OCI-LY3 (cell line): ENCODE data around the gene ZNF683.

Source experiments
- H2AFZ ChIP-seq: fragments of 200-600, 300-600 bp; shearing (Covaris generic); 2 replicates; pipeline ENCODE4 v1.6.0; 2014; ENCODE audit warnings: antibody characterized with exemption, low read depth, low read length
- H3K27ac ChIP-seq: fragments of 200-600, 300-600 bp; sonication (generic); 2 replicates; pipeline ENCODE4 v1.5.1; 2014; ENCODE audit warnings: mild to moderate bottlenecking, low read length, moderate library complexity, mixed read lengths
- H3K27me3 ChIP-seq: fragments of 200-600, 300-600 bp; sonication (generic); 2 replicates; pipeline ENCODE4 v1.6.1; 2014; ENCODE audit warnings: low read depth, low read length, mixed read lengths
- H3K36me3 ChIP-seq: fragments of 200-600, 300-600 bp; sonication (generic); replicated peaks from 2 replicates; pipeline ENCODE3; 2014; ENCODE audit warnings: low read depth, low read length, mixed read lengths
- H3K4me1 ChIP-seq: fragments of 300-600, 200-600 bp; sonication (generic); 2 replicates; pipeline ENCODE4 v1.6.1; 2014; ENCODE audit warnings: low read length, mixed read lengths
- H3K4me2 ChIP-seq: fragments of 200-600, 300-600 bp; sonication (generic); 2 replicates; pipeline ENCODE4 v1.6.1; 2014; ENCODE audit warnings: low read length, mixed read lengths
- H3K4me3 ChIP-seq: fragments of 300-600, 200-600 bp; sonication (generic); 2 replicates; pipeline ENCODE4 v1.5.1; 2014; ENCODE audit warnings: antibody characterized with exemption, mild to moderate bottlenecking, low read length, moderate library complexity
- H3K79me2 ChIP-seq: fragments of 300-600, 200-600 bp; shearing (Covaris generic); 2 replicates; pipeline ENCODE4 v1.6.1; 2014; ENCODE audit warnings: mild to moderate bottlenecking, low read length, mixed read lengths
- H3K9ac ChIP-seq: fragments of 300-600, 200-600 bp; shearing (Covaris generic); 2 replicates; pipeline ENCODE4 v1.6.0; 2014; ENCODE audit warnings: mild to moderate bottlenecking, low read length, moderate library complexity
- H3K9me3 ChIP-seq: fragments of 200-600, 300-600 bp; shearing (Covaris generic); 2 replicates; pipeline ENCODE4 v1.6.1; 2014; ENCODE audit warnings: low read length, mixed read lengths; ENCODE audit not compliant: insufficient read depth
- H4K20me1 ChIP-seq: fragments of 200-600, 300-600 bp; sonication (generic); 2 replicates; pipeline ENCODE4 v1.6.1; 2016; ENCODE audit warnings: low read length, mixed read lengths; ENCODE audit not compliant: insufficient read depth
- EZH2phosphoT487 ChIP-seq: fragments of 200-600 bp; shearing (Covaris generic); IDR thresholded peaks from 2 replicates; pipeline ENCODE4 v1.6.1; 2018; ENCODE audit warnings: antibody characterized with exemption, mixed run types, low read depth
- TF ChIP-seq, protein P1 (sequence below): fragments of 200-600, 300-600 bp; sonication (generic); IDR thresholded peaks from 2 replicates; pipeline ENCODE4 v1.5.1; 2014; ENCODE audit warnings: antibody characterized with exemption, low read length, low read depth

Gene ZNF683

DNA sequence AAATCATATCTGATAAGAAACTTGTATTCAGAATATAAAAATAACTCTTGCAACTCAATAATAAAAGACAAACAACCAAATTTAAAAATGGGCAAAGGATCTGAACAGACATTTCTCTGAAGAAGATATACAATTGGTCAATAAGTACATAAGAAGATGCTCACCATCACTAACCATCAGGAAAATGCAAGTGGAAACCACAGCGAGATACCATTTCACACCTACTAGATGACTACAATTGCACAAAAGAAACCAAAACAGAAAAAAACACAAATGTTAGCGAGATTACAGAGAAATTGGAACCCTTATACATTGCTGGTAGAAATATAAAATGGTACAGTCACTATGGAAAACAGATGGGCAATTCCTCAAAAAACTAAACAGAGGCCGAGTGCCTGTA, 11.5 kb upstream of the ZNF683 start:
- Histone ChIP-seq H3K36me3 (no peaks in the 10 kb centered on the region), H3K9ac (no peak overlapping the region), H3K27ac (no peak overlapping the region), H3K9me3 (no peaks in the 10 kb centered on the region), H3K4me1 (no peaks in the 10 kb centered on the region), H3K27me3 (no peaks in the 10 kb centered on the region), H2AFZ (no peak overlapping the region), H3K79me2 (no peaks in the 10 kb centered on the region), H4K20me1 (no peaks in the 10 kb centered on the region), H3K4me3 (no peak overlapping the region), H3K4me2 (no peak overlapping the region)
- no peak for TF ChIP-seq EZH2phosphoT487
- TF ChIP-seq, protein P1, sequence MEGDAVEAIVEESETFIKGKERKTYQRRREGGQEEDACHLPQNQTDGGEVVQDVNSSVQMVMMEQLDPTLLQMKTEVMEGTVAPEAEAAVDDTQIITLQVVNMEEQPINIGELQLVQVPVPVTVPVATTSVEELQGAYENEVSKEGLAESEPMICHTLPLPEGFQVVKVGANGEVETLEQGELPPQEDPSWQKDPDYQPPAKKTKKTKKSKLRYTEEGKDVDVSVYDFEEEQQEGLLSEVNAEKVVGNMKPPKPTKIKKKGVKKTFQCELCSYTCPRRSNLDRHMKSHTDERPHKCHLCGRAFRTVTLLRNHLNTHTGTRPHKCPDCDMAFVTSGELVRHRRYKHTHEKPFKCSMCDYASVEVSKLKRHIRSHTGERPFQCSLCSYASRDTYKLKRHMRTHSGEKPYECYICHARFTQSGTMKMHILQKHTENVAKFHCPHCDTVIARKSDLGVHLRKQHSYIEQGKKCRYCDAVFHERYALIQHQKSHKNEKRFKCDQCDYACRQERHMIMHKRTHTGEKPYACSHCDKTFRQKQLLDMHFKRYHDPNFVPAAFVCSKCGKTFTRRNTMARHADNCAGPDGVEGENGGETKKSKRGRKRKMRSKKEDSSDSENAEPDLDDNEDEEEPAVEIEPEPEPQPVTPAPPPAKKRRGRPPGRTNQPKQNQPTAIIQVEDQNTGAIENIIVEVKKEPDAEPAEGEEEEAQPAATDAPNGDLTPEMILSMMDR, result no peak

GRCh38 chr1:26378879-26379251, 6.3 kb upstream of the ZNF683 start:
- Histone ChIP-seq H4K20me1 (no peaks in the 10 kb centered on the region), H3K27me3 (no peaks in the 10 kb centered on the region), H3K79me2 (no peaks in the 10 kb centered on the region), H2AFZ (no peak overlapping the region), H3K4me2 (no peak overlapping the region), H3K9ac (no peak overlapping the region), H3K4me1 (no peaks in the 10 kb centered on the region), H3K9me3 (no peaks in the 10 kb centered on the region), H3K4me3 (no peak overlapping the region), H3K27ac (no peak overlapping the region), H3K36me3 (no peaks in the 10 kb centered on the region)
- TF ChIP-seq, protein P1, result no peak
- TF ChIP-seq EZH2phosphoT487, result no peak

- H3K9ac ChIP-seq, result no peak overlapping the region
- no peak overlapping the region for H3K27ac ChIP-seq
- H3K4me1 ChIP-seq, result no peaks in the 10 kb centered on the region
- H3K4me3 ChIP-seq, result no peak overlapping the region
- H3K4me2 ChIP-seq, result no peak overlapping the region
- no peaks in the 10 kb centered on the region for H3K27me3 ChIP-seq
- H3K36me3 ChIP-seq, result no peaks in the 10 kb centered on the region
- H2AFZ ChIP-seq, result no peak overlapping the region
- no peaks in the 10 kb centered on the region for H4K20me1 ChIP-seq
- TF ChIP-seq, protein P1, result no peak
- no peak for TF ChIP-seq EZH2phosphoT487
- H3K9me3 ChIP-seq, result no peaks in the 10 kb centered on the region
- H3K79me2 ChIP-seq, result no peaks in the 10 kb centered on the region
These were observed 5.7 kb upstream of the ZNF683 start for GRCh38 chr1:26378088-26378878.

GRCh38 chr1:26376050-26376449, 3.5 kb upstream of the ZNF683 start:
- H3K36me3 ChIP-seq, result no peaks in the 10 kb centered on the region
- H3K4me2 ChIP-seq, result no peak overlapping the region
- H3K27me3 ChIP-seq, result no peaks in the 10 kb centered on the region
- no peak overlapping the region for H3K27ac ChIP-seq
- no peak overlapping the region for H2AFZ ChIP-seq
- H4K20me1 ChIP-seq, result no peaks in the 10 kb centered on the region
- H3K4me3 ChIP-seq, result no peak overlapping the region
- H3K9me3 ChIP-seq, result no peaks in the 10 kb centered on the region
- no peak overlapping the region for H3K9ac ChIP-seq
- TF ChIP-seq, protein P1, result no peak
- no peak for TF ChIP-seq EZH2phosphoT487
- no peaks in the 10 kb centered on the region for H3K4me1 ChIP-seq
- no peaks in the 10 kb centered on the region for H3K79me2 ChIP-seq
